NCI-H187 (cell line): ENCODE measurements around the gene USP48.
A peak's percentile ranks its signal among the peaks of the same experiment; 100 is the strongest.

ENCODE experiments used
- DNase-seq, 2 experiments: peaks; one replicate each; lab custom pipeline; 2025; lab: John Stamatoyannopoulos, UW

The USP48 gene

GRCh38 chr1:21667348-21668231 lies 115.4 kb downstream of the USP48 start:
- no peak for DNase-seq

- DNase-seq = no peak
Measured at GRCh38 chr1:21666576-21667320, 116.2 kb downstream of the USP48 start.

- no peak for DNase-seq
Measured at GRCh38 chr1:21665711-21666575, 117.0 kb downstream of the USP48 start.

GRCh38 chr1:21664806-21665588 lies 118.0 kb downstream of the USP48 start:
- DNase-seq = no peak

GRCh38 chr1:21663951-21664805 lies 118.8 kb downstream of the USP48 start:
- no peak for DNase-seq

- DNase-seq = no peak
Measured at GRCh38 chr1:21663248-21663950, 119.5 kb downstream of the USP48 start.

- no peak for DNase-seq
Measured at GRCh38 chr1:21662426-21663247, 120.3 kb downstream of the USP48 start.

- DNase-seq = no peak
Measured at GRCh38 chr1:21661886-21662285, 121.1 kb downstream of the USP48 start.

- DNase-seq = no peak
Measured at GRCh38 chr1:21659924-21660326, 123.0 kb downstream of the USP48 start.

GRCh38 chr1:21659099-21659923 lies 123.6 kb downstream of the USP48 start:
- peak in 1 of 2 experiments; percentile 32 for DNase-seq

- no peak for DNase-seq
Measured at GRCh38 chr1:21657456-21658190, 125.3 kb downstream of the USP48 start.

- DNase-seq = no peak
Measured at GRCh38 chr1:21655748-21656147, 127.2 kb downstream of the USP48 start.

- DNase-seq = no peak
Measured at GRCh38 chr1:21655259-21655658, 127.7 kb downstream of the USP48 start.

- DNase-seq = no peak
Measured at GRCh38 chr1:21654209-21654608, 128.7 kb downstream of the USP48 start.

- no peak for DNase-seq
Measured at GRCh38 chr1:21653744-21654100, 129.2 kb downstream of the USP48 start.

- no peak for DNase-seq
Measured at GRCh38 chr1:21652937-21653743, 129.8 kb downstream of the USP48 start.
